Measurements from ENCODE around the gene C5orf47.

Gene C5orf47

DNA sequence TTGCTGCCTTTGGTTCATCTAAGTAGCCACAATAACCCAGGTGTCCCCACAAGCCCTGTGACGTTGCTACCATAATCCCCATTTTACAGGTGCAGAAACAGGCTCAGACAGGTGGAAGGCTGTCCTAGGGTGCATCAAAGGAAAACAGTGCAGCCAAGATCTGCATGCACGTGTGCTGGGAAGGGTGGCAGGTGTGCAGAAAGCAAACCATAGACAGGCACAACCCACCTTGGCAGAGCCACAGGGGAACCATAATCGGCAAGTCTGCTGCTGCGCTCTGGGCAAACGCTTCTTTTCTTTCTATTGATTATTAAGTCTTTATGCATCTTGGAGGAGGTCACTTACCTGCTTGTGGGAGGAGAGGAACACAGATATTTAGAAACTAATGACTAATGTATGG, 63.7 kb downstream of the C5orf47 start:
- Histone ChIP-seq H3K4me3 (ENCODE audit: low read depth, low read length, poor library complexity, severe bottlenecking) (no peak overlapping the region), H3K4me1 (ENCODE audit: insufficient read depth, low read length, severe bottlenecking) (no peaks in the 10 kb centered on the region), H3K79me2 (ENCODE audit: insufficient read depth, low read length) (no peaks in the 10 kb centered on the region), H3K27ac (ENCODE audit: low read depth, low read length, poor library complexity, severe bottlenecking) (no peak overlapping the region), H2AFZ (ENCODE audit: low read length) (no peak overlapping the region), H3K9ac (ENCODE audit: low read length) (no peak overlapping the region), H3K9me3 (ENCODE audit: low read length) (no peaks in the 10 kb centered on the region), H4K20me1 (ENCODE audit: insufficient read depth, low read length) (no peaks in the 10 kb centered on the region), H3K36me3 (ENCODE audit: insufficient read depth, low read length) (no peaks in the 10 kb centered on the region), H3F3A (ENCODE audit: insufficient read depth, low read length) (no peaks in the 10 kb centered on the region), H3K27me3 (ENCODE audit: insufficient read depth, low read length) (no peaks in the 10 kb centered on the region), H3K9me2 (ENCODE audit: low read depth, low read length) (no peaks in the 10 kb centered on the region), H3K4me2 (ENCODE audit: low read length) (no peak overlapping the region)
- TF ChIP-seq EZH2 (IDR thresholded peaks at IDR 0.05; ENCODE audit: borderline replicate concordance, low read length), result no peak
- TF ChIP-seq, protein P1, sequence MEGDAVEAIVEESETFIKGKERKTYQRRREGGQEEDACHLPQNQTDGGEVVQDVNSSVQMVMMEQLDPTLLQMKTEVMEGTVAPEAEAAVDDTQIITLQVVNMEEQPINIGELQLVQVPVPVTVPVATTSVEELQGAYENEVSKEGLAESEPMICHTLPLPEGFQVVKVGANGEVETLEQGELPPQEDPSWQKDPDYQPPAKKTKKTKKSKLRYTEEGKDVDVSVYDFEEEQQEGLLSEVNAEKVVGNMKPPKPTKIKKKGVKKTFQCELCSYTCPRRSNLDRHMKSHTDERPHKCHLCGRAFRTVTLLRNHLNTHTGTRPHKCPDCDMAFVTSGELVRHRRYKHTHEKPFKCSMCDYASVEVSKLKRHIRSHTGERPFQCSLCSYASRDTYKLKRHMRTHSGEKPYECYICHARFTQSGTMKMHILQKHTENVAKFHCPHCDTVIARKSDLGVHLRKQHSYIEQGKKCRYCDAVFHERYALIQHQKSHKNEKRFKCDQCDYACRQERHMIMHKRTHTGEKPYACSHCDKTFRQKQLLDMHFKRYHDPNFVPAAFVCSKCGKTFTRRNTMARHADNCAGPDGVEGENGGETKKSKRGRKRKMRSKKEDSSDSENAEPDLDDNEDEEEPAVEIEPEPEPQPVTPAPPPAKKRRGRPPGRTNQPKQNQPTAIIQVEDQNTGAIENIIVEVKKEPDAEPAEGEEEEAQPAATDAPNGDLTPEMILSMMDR (IDR thresholded peaks at IDR 0.05; ENCODE audit: low read length), result no peak

DNA sequence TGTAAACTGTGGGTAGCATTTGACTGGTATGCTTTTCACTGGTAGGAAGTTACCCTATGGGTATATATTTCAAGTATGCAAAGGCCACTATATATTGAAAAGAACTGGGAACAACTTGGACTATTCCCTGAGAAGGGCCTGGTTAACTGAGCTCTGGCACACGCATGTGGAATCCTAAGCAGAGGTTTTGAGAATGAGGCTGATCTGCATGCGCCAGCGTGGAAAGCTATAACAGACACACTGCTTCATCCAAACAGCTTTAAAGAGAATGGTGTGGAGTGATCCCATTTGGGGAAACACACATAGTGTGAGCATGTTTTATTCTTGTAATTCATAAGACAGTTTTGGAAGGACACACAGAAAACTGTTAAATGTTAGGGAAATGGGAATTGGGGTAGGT, 64.9 kb downstream of the C5orf47 start:
- no peak overlapping the region for H3K27ac ChIP-seq (ENCODE audit: low read depth, low read length, poor library complexity, severe bottlenecking)
- H3K9me3 ChIP-seq (ENCODE audit: low read length), result no peaks in the 10 kb centered on the region
- H3K36me3 ChIP-seq (ENCODE audit: insufficient read depth, low read length), result no peaks in the 10 kb centered on the region
- no peaks in the 10 kb centered on the region for H3K9me2 ChIP-seq (ENCODE audit: low read depth, low read length)
- no peak overlapping the region for H3K4me3 ChIP-seq (ENCODE audit: low read depth, low read length, poor library complexity, severe bottlenecking)
- H3K4me2 ChIP-seq (ENCODE audit: low read length), result no peak overlapping the region
- no peaks in the 10 kb centered on the region for H3K79me2 ChIP-seq (ENCODE audit: insufficient read depth, low read length)
- H3F3A ChIP-seq (ENCODE audit: insufficient read depth, low read length), result no peaks in the 10 kb centered on the region
- no peaks in the 10 kb centered on the region for H3K27me3 ChIP-seq (ENCODE audit: insufficient read depth, low read length)
- H2AFZ ChIP-seq (ENCODE audit: low read length), result no peak overlapping the region
- TF ChIP-seq, protein P1 (IDR thresholded peaks at IDR 0.05; ENCODE audit: low read length), result no peak
- TF ChIP-seq EZH2 (IDR thresholded peaks at IDR 0.05; ENCODE audit: borderline replicate concordance, low read length), result no peak
- H3K9ac ChIP-seq (ENCODE audit: low read length), result no peak overlapping the region
- H3K4me1 ChIP-seq (ENCODE audit: insufficient read depth, low read length, severe bottlenecking), result no peaks in the 10 kb centered on the region
- H4K20me1 ChIP-seq (ENCODE audit: insufficient read depth, low read length), result no peaks in the 10 kb centered on the region
